Neural cell (in vitro differentiated cells): Measurements from ENCODE around the gene GALNT8.

Experiments used
- CTCF ChIP-seq: fragments of 450-650 bp; IDR thresholded peaks from 2 replicates; pipeline ENCODE4 v1.5.1; 2014; ENCODE audit warnings: antibody characterized with exemption, mild to moderate bottlenecking, moderate library complexity; ENCODE audit not compliant: poor library complexity, severe bottlenecking
- EP300 ChIP-seq: fragments of 450-650 bp; conservative IDR thresholded peaks from 2 replicates; pipeline ENCODE4 v1.6.1; 2014; ENCODE audit warnings: antibody characterized with exemption, mild to moderate bottlenecking, moderate library complexity; ENCODE audit not compliant: poor library complexity, severe bottlenecking
- EZH2 ChIP-seq: fragments of 200-600, 300-800 bp; shearing (Covaris generic), sonication (generic); IDR thresholded peaks from 2 replicates; pipeline ENCODE4 v1.6.1; 2014; ENCODE audit warnings: antibody characterized with exemption, low read length, borderline replicate concordance, mild to moderate bottlenecking; ENCODE audit not compliant: insufficient read depth, poor library complexity, severe bottlenecking
- POLR2AphosphoS5 ChIP-seq: IDR thresholded peaks from 2 replicates; pipeline ENCODE4 v1.6.1; 2012
- SMC3 ChIP-seq: fragments of 450-650 bp; conservative IDR thresholded peaks from 2 replicates; pipeline ENCODE4 v1.6.1; 2014; ENCODE audit warnings: antibody characterized with exemption, mild to moderate bottlenecking, moderate library complexity; ENCODE audit not compliant: poor library complexity
- TAF1 ChIP-seq: IDR thresholded peaks from 2 replicates; pipeline ENCODE4 v1.6.1; 2012; ENCODE audit warnings: low read depth

- no peak for TF ChIP-seq CTCF
- no peak for TF ChIP-seq EP300
- no peak for TF ChIP-seq SMC3
- no peak for TF ChIP-seq TAF1
- no peak for TF ChIP-seq POLR2AphosphoS5
- TF ChIP-seq EZH2: no peak
Observed at GRCh38 chr12:4800555-4800954, 80.4 kb downstream of the GALNT8 start.
